ENCODE data around the gene HOXB7. TPM values are rescaled to one million over a fixed set of nuclear protein-coding genes. Genes with fewer than 3 reads are reported as not detected.

HOXB7 gene
- total RNA-seq, 2 experiments from 2014 or later, result 1.7 TPM

GRCh38 chr17:48591255-48592056 is 19.4 kb downstream of the HOXB7 start:
- CTCF ChIA-PET, result interaction anchor here (0.7 to 5.9 kb wide), 6 partner anchors 13 to 483 kb away, joined by 3 to 40 read pairs (median 12); partner anchors contain the start of gene HOXB7
- ATAC-seq (no peak), DNase-seq (no peak)
- Mint-ChIP-seq H3K4me3 (no peak overlapping the region), H3K36me3 (no peaks in the 10 kb centered on the region), H3K9me3 (ENCODE audit: low read depth) (no peaks in the 10 kb centered on the region), H3K27me3 (peaks cover 84% of the 10 kb centered on the region), H3K4me1 (peaks cover 36% of the 10 kb centered on the region), H3K27ac (no peak overlapping the region)

DNA sequence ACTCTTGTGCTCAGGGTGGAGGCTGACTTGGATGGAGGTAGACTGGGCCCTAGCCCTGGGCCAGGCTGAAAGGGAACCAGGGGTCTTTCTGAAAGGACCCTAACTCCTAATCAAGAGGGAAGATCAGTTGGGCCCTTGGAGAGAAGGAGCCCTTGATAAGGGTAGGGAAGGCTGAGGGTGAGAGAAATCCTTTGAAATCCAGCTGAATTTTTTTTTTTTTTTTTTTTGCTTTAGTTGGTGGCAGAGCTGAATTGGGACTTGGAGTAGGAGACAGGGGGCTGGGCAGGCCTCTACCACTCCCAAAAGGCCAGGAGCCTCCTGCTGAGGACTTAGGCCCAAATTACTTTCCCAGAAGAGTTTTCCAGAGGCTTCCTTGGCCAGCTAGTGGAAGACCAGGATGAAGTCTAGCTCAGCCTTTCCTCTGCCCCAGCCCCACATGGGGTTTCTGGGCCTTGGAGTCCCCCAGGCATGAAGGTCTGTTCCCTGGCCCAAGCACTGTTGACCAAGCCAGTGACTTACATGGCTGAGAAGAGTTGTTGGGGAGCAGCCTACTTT is 20.1 kb downstream of the HOXB7 start:
- DNase-seq, result no peak
- CTCF ChIA-PET, result interaction anchor here (0.5 to 4.5 kb wide), 6 partner anchors 14 to 482 kb away, joined by 3 to 29 read pairs (median 4); no protein-coding TSS in a partner anchor
- Mint-ChIP-seq H3K9me3 (ENCODE audit: low read depth) (no peaks in the 10 kb centered on the region), H3K4me3 (no peak overlapping the region), H3K27ac (no peak overlapping the region), H3K4me1 (peaks cover 36% of the 10 kb centered on the region), H3K27me3 (peaks cover 85% of the 10 kb centered on the region), H3K36me3 (no peaks in the 10 kb centered on the region)
- no peak for ATAC-seq

DNA sequence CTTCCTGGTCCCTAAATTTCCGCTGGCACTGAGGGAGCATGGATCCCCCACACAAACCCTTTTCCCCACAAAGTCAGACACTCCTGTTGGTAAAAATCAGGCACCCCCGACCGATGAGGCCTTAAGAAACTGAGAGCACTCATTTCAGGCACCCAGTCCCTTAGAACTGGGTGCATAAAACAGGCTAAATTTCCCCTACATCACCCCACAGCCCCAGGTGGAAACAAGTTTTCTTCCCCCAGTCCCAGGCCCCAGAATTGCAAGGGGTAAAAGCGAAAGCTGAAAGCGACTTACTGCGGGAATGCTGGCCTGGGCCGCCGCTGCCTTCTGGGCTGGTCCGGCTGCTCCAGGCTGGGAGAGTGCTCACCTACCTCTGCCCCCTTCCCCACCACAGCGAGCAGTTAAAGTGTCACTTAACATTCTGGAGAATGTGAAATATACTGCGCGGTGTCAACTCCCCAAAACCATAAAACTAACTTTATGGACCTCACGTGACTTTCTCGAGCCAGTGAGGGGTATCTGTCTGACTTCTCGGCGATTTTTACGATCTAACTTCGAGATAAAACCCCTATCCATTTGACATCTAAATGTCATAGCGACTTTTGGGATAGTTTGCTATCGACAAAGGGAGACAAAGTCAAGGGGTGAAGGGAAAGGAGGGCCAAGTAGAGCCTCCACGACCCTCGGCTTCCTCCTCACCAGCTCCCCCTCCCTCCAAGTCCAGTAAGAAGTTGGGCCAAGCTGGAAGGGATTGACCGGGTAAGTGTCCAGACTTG is 20.8 kb downstream of the HOXB7 start, which contains the start of gene HOXB3:
Gene HOXB3 (minus strand): TSS at position 411 of the 776 bp plus-strand sequence. CDS start 37,767 bp downstream, outside the sequence.
- DNase-seq, result no peak
- no peak within 1 kb of the TSS for H3K4me3 Mint-ChIP-seq
- CTCF ChIA-PET, result interaction anchor here (0.5 to 4.0 kb wide), 6 partner anchors 14 to 510 kb away, joined by 3 to 29 read pairs (median 4); no protein-coding TSS in a partner anchor

GRCh38 chr17:48589060-48589830 is 21.6 kb downstream of the HOXB7 start:
- Mint-ChIP-seq H3K4me3 (no peak overlapping the region), H3K36me3 (no peaks in the 10 kb centered on the region), H3K27me3 (peaks cover 79% of the 10 kb centered on the region), H3K4me1 (peaks cover 42% of the 10 kb centered on the region), H3K9me3 (ENCODE audit: low read depth) (no peaks in the 10 kb centered on the region), H3K27ac (no peak overlapping the region)
- ATAC-seq (no peak), DNase-seq (no peak)
- CTCF ChIA-PET, result interaction anchor here (1.2 to 4.0 kb wide), 5 partner anchors 89 to 564 kb away, joined by 3 to 29 read pairs (median 4); no protein-coding TSS in a partner anchor

More for the DNA sequence above, 20.8 kb downstream of the HOXB7 start, which contains the start of gene HOXB3:
- Mint-ChIP-seq H3K27ac (no peak within 1 kb of the TSS), H3K27me3 (peaks cover 79% of the 10 kb centered on the region), H3K9me3 (ENCODE audit: low read depth) (no peaks in the 10 kb centered on the region), H3K36me3 (no peaks in the 10 kb centered on the region), H3K4me1 (peaks cover 39% of the 10 kb centered on the region)
- no peak for ATAC-seq

DNA sequence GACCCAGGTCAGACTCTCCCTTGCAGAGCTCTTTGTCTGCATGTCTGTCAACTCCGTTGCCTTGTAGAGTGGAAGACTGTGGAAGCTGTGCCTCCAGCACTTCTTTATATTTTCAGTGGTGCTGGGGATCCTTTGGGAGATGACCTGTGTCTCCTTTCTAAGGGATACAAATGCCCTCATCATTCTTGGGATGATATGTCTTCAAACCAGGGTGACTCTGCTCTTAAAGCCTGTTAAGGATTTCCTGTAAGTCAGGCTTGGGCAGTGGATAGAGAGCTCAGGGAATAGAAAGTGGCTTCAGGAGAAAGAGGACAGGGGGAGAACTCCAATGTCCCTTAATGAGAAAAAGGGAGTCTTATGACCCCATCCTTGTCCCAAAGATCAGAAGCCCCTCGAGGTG is 22.3 kb downstream of the HOXB7 start:
- no peak overlapping the region for H3K27ac Mint-ChIP-seq
- CTCF ChIA-PET, result interaction anchor here (0.6 to 4.0 kb wide), 10 partner anchors 8 to 563 kb away, joined by 3 to 29 read pairs (median 4); partner anchors contain the start of gene HOXB6
- no peak overlapping the region for H3K4me3 Mint-ChIP-seq
- no peaks in the 10 kb centered on the region for H3K36me3 Mint-ChIP-seq
- DNase-seq (no peak), ATAC-seq (no peak)
- peaks cover 39% of the 10 kb centered on the region for H3K4me1 Mint-ChIP-seq
- H3K27me3 Mint-ChIP-seq, result peaks cover 79% of the 10 kb centered on the region
- no peaks in the 10 kb centered on the region for H3K9me3 Mint-ChIP-seq (ENCODE audit: low read depth)

DNA sequence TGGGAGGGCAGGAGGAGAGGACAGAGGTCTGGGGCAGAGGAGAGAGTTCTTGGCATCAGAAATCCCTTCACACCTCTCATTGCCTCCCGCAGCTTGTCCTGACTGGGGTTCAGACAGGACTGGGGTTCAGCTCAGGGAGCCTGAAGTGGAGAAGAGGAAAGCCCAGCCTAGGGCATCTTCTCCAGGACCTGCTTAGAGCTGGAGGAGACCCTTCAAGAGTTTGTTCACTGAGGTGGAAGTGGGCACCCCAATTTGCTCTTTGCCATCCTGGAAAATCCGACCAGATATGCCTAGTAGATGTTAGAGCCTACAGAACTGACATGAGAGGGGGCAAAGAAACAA is 22.8 kb downstream of the HOXB7 start:
- Mint-ChIP-seq H3K27ac (no peak overlapping the region), H3K4me1 (peaks cover 36% of the 10 kb centered on the region), H3K9me3 (ENCODE audit: low read depth) (no peaks in the 10 kb centered on the region), H3K36me3 (no peaks in the 10 kb centered on the region), H3K4me3 (no peak overlapping the region), H3K27me3 (peaks cover 78% of the 10 kb centered on the region)
- ATAC-seq, result no peak
- CTCF ChIA-PET, result interaction anchor here (0.6 to 4.0 kb wide), 11 partner anchors 8 to 563 kb away, joined by 3 to 29 read pairs (median 4); partner anchors contain the start of gene HOXB6
- no peak for DNase-seq

GRCh38 chr17:48587276-48588073 is 23.3 kb downstream of the HOXB7 start:
- Mint-ChIP-seq H3K27ac (peak overlapping the region; percentile 4), H3K9me3 (ENCODE audit: low read depth) (no peaks in the 10 kb centered on the region), H3K27me3 (peaks cover 78% of the 10 kb centered on the region), H3K36me3 (no peaks in the 10 kb centered on the region), H3K4me1 (peaks cover 39% of the 10 kb centered on the region), H3K4me3 (no peak overlapping the region)
- CTCF ChIA-PET, result interaction anchor here (0.9 to 4.0 kb wide), 13 partner anchors 9 to 575 kb away, joined by 3 to 29 read pairs (median 4); partner anchors contain the start of gene HOXB6
- DNase-seq, result no peak
- no peak for ATAC-seq

- CTCF ChIA-PET, result interaction anchor here (0.9 to 4.0 kb wide), 6 partner anchors 13 to 575 kb away, joined by 3 to 29 read pairs (median 4); no protein-coding TSS in a partner anchor
- H3K9me3 Mint-ChIP-seq (ENCODE audit: low read depth), result no peaks in the 10 kb centered on the region
- H3K27me3 Mint-ChIP-seq, result peaks cover 74% of the 10 kb centered on the region
- H3K4me3 Mint-ChIP-seq, result peak overlapping the region; percentile 80
- H3K36me3 Mint-ChIP-seq, result no peaks in the 10 kb centered on the region
- DNase-seq (peak; percentile 56), ATAC-seq (no peak)
- peaks cover 42% of the 10 kb centered on the region for H3K4me1 Mint-ChIP-seq
- H3K27ac Mint-ChIP-seq, result peak overlapping the region; percentile 82
Observed at GRCh38 chr17:48586355-48587258, 24.2 kb downstream of the HOXB7 start.

- CTCF ChIA-PET, result interaction anchor here (1.2 to 1.8 kb wide), 3 partner anchors 9 to 83 kb away, joined by 3 to 12 read pairs (median 5); partner anchors contain the start of gene HOXB5
- H3K4me1 Mint-ChIP-seq, result peaks cover 50% of the 10 kb centered on the region
- H3K27ac Mint-ChIP-seq, result no peak overlapping the region
- H3K36me3 Mint-ChIP-seq, result peaks cover 4% of the 10 kb centered on the region
- H3K4me3 Mint-ChIP-seq, result peak overlapping the region; percentile 80
- no peak for ATAC-seq
- no peak for DNase-seq
- no peaks in the 10 kb centered on the region for H3K9me3 Mint-ChIP-seq (ENCODE audit: low read depth)
- H3K27me3 Mint-ChIP-seq, result peaks cover 76% of the 10 kb centered on the region
Observed at GRCh38 chr17:48584223-48584741, 26.5 kb downstream of the HOXB7 start.

GRCh38 chr17:48583708-48584222 is 27.1 kb downstream of the HOXB7 start:
- peaks cover 76% of the 10 kb centered on the region for H3K27me3 Mint-ChIP-seq
- peak overlapping the region; percentile 24 for H3K4me3 Mint-ChIP-seq
- no peak for ATAC-seq
- H3K36me3 Mint-ChIP-seq, result peaks cover 4% of the 10 kb centered on the region
- no peak overlapping the region for H3K27ac Mint-ChIP-seq
- no peak for DNase-seq
- H3K9me3 Mint-ChIP-seq (ENCODE audit: low read depth), result no peaks in the 10 kb centered on the region
- peaks cover 56% of the 10 kb centered on the region for H3K4me1 Mint-ChIP-seq
- CTCF ChIA-PET, result interaction anchor here (1.2 to 1.8 kb wide), 4 partner anchors 9 to 321 kb away, joined by 3 to 12 read pairs (median 4); partner anchors contain the start of gene HOXB5

DNA sequence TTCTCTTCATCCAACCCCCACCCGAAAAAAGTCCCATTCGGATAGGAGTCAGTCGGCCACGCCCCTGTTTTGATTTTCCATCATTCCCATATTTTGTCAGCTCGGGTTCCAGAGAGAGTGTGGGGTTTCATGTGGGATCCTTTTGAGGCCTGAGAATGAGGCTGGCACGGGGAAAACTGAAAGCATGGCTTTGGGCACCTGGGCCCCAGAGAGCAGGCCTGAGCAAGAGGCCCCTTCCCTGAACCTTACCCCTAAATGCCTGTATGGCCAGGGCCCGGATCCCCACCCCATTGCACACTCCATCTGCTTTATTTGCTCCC is 28.1 kb downstream of the HOXB7 start:
- no peak for DNase-seq
- Mint-ChIP-seq H3K9me3 (ENCODE audit: low read depth) (no peaks in the 10 kb centered on the region), H3K27ac (no peak overlapping the region), H3K36me3 (peaks cover 4% of the 10 kb centered on the region), H3K27me3 (peaks cover 65% of the 10 kb centered on the region), H3K4me1 (peaks cover 57% of the 10 kb centered on the region), H3K4me3 (peak overlapping the region; percentile 66)
- CTCF ChIA-PET, result interaction anchor here (1.0 to 1.8 kb wide), 6 partner anchors 10 to 320 kb away, joined by 3 to 12 read pairs (median 4); partner anchors contain the start of gene HOXB5
- ATAC-seq, result no peak

Measured in activated CD8-positive, alpha-beta memory T cell treated with anti-CD3 and anti-CD28 coated beads, Interleukin-2, amount 10 ng/mL, durations not matched to agents 7 days and 5 days (primary cell).